ENCODE results near the gene MMD2. TPM values are rescaled to one million over a fixed set of nuclear protein-coding genes. Genes with fewer than 3 reads are reported as not detected.

Gene MMD2
- total RNA-seq, 1 experiment from 2014 or later, result not detected

DNA sequence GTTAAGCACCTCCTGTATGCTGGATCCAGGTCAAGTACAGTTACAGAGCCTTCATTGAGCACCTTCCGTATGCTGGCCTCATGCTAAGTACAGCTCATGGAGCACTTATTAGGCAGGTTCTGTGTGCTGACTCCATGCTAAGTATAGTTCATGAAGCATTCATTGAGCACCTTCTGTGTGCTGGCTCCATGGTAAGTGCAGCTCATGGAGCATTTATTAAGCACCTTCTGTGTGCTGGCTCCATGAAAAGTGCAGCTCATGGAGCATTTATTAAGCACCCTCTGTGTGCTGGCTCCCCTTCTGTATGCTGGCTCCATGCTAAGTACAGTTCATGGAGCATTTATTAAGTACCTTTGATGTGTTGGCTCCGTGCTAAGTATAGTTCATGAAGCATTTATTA lies 30.5 kb downstream of the MMD2 start:
- intact Hi-C loops (cut with micrococcal nuclease), result no loop called here
- H3K27me3 ChIP-seq (ENCODE audit: low read length), result no peaks in the 10 kb centered on the region
- CTCF ChIA-PET, result no interaction called here

DNA sequence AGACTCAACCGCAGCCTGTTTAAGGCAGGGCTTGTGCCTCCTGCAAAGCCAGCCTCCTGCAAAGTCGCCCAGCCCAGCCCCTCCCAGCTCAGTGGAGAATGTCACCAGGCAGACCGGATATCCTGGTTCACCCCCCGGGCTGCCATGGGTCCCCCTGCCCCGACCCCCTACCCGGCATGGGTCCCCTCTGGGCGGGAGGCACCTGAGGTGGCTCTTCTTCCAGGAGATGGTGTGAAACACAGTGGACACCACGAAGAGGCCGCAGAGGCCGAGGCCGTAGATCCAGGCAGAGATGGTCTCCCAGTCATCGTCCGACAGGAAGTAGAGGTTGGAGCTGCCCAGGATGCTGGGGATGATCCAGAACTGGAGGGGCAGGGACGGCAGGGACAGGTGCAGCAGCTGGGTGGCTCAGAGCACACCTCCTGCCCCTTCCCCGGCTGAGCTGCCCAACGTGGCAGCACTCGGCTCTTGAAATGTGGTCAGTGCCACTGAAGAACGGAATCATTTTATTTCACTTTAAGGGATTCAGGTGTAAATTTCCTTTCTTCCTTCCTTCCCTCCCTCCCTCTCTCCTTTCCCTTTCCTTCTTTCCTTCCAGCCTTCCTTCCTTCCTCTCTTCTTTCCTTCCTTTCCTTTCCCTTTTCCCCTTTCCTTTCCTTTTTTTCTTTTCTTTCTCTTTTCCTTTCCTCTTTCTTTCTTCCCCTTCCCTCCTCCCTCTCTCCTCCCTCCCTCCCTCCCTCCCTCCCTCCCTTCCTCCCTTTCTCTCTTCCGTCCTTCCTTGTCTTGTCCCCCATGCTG lies 38.8 kb downstream of the MMD2 start:
- no peak overlapping the region for H3K4me2 ChIP-seq (ENCODE audit: low read length)
- no peak overlapping the region for H3K27ac ChIP-seq (ENCODE audit: low read length)
- no peak overlapping the region for H3K4me3 ChIP-seq (ENCODE audit: low read length)
- ChIA-PET CTCF (no interaction called here), POLR2A (ENCODE audit: unreplicated experiment) (no interaction called here)
- no peaks in the 10 kb centered on the region for H4K20me1 ChIP-seq (ENCODE audit: low read length)
- no peaks in the 10 kb centered on the region for H3K9me3 ChIP-seq (ENCODE audit: low read length)
- ATAC-seq, result no peak
- intact Hi-C loops (cut with micrococcal nuclease), result no loop called here
- no peaks in the 10 kb centered on the region for H3K79me2 ChIP-seq (ENCODE audit: low read length)
- no peaks in the 10 kb centered on the region for H3K27me3 ChIP-seq (ENCODE audit: low read length)
- no peaks in the 10 kb centered on the region for H3K4me1 ChIP-seq (ENCODE audit: insufficient read depth, low read length)
- no peak for DNase-seq
- no peaks in the 10 kb centered on the region for H3K9me2 ChIP-seq (replicated peaks; ENCODE audit: low read length)
- no peak overlapping the region for H3K9ac ChIP-seq (ENCODE audit: low read length)
- H3K36me3 ChIP-seq (ENCODE audit: low read depth, low read length), result no peaks in the 10 kb centered on the region
- no peak overlapping the region for H2AFZ ChIP-seq (ENCODE audit: low read length)
- BruUV-seq (replicated peaks), result no TSS peak
- no peaks in the 10 kb centered on the region for H3F3A ChIP-seq (ENCODE audit: low read length, unreplicated experiment)
- TF ChIP-seq, protein P1, sequence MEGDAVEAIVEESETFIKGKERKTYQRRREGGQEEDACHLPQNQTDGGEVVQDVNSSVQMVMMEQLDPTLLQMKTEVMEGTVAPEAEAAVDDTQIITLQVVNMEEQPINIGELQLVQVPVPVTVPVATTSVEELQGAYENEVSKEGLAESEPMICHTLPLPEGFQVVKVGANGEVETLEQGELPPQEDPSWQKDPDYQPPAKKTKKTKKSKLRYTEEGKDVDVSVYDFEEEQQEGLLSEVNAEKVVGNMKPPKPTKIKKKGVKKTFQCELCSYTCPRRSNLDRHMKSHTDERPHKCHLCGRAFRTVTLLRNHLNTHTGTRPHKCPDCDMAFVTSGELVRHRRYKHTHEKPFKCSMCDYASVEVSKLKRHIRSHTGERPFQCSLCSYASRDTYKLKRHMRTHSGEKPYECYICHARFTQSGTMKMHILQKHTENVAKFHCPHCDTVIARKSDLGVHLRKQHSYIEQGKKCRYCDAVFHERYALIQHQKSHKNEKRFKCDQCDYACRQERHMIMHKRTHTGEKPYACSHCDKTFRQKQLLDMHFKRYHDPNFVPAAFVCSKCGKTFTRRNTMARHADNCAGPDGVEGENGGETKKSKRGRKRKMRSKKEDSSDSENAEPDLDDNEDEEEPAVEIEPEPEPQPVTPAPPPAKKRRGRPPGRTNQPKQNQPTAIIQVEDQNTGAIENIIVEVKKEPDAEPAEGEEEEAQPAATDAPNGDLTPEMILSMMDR (conservative IDR thresholded peaks at IDR 0.05; ENCODE audit: low read depth, low read length), result no peak
- TF ChIP-seq EZH2 (IDR thresholded peaks at IDR 0.05; ENCODE audit: low read length, unreplicated experiment), result no peak
- no peak for TF ChIP-seq EZH2phosphoT487 (IDR thresholded peaks at IDR 0.05; ENCODE audit: borderline replicate concordance, low read length)

More for the DNA sequence above, 30.5 kb downstream of the MMD2 start:
- Histone ChIP-seq H3K4me1 (ENCODE audit: insufficient read depth, low read length) (no peaks in the 10 kb centered on the region), H3K9me2 (replicated peaks; ENCODE audit: low read length) (no peaks in the 10 kb centered on the region), H3K9me3 (ENCODE audit: low read length) (no peaks in the 10 kb centered on the region), H2AFZ (ENCODE audit: low read length) (no peak overlapping the region), H3F3A (ENCODE audit: low read length, unreplicated experiment) (no peaks in the 10 kb centered on the region), H3K9ac (ENCODE audit: low read length) (no peak overlapping the region), H3K4me2 (ENCODE audit: low read length) (no peak overlapping the region), H3K4me3 (ENCODE audit: low read length) (no peak overlapping the region), H3K36me3 (ENCODE audit: low read depth, low read length) (no peaks in the 10 kb centered on the region), H4K20me1 (ENCODE audit: low read length) (no peaks in the 10 kb centered on the region), H3K27ac (ENCODE audit: low read length) (no peak overlapping the region), H3K79me2 (ENCODE audit: low read length) (no peaks in the 10 kb centered on the region)
- no peak for ATAC-seq
- no peak for DNase-seq
- no TSS peak for BruUV-seq (replicated peaks)
- POLR2A ChIA-PET (ENCODE audit: unreplicated experiment), result no interaction called here
- TF ChIP-seq EZH2phosphoT487 (IDR thresholded peaks at IDR 0.05; ENCODE audit: borderline replicate concordance, low read length), result no peak
- TF ChIP-seq, protein P1 (conservative IDR thresholded peaks at IDR 0.05; ENCODE audit: low read depth, low read length), result no peak
- TF ChIP-seq EZH2 (IDR thresholded peaks at IDR 0.05; ENCODE audit: low read length, unreplicated experiment), result no peak

DNA sequence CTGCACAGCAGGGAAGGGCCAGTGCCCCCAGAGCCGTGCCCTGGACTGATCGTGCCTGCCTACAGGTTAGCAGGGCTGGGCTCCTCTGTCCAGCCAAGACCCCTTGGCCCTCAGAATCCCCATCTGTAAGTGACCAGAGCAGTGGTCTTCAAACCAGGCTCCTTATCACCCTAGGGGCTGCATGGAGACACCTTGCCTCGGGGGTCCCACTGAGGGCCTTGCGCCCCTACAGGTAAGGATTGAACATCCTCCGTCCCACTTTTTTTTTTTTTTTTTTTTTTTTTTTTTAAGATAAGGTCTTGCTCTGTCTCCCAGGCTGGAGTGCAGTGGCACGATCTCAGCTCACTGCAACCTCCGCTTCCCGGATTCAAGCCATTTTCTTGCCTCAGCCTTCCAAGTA lies 42.9 kb downstream of the MMD2 start:
- H3K9ac ChIP-seq (ENCODE audit: low read length), result no peak overlapping the region
- ChIA-PET POLR2A (ENCODE audit: unreplicated experiment) (no interaction called here), CTCF (no interaction called here)
- H3K9me3 ChIP-seq (ENCODE audit: low read length), result no peaks in the 10 kb centered on the region
- no peak overlapping the region for H3K27ac ChIP-seq (ENCODE audit: low read length)
- no peaks in the 10 kb centered on the region for H3K4me1 ChIP-seq (ENCODE audit: insufficient read depth, low read length)
- BruUV-seq (replicated peaks), result no TSS peak
- no peaks in the 10 kb centered on the region for H3K9me2 ChIP-seq (replicated peaks; ENCODE audit: low read length)
- intact Hi-C loops (cut with micrococcal nuclease), result no loop called here
- H2AFZ ChIP-seq (ENCODE audit: low read length), result no peak overlapping the region
- TF ChIP-seq, protein P1 (conservative IDR thresholded peaks at IDR 0.05; ENCODE audit: low read depth, low read length), result no peak
- no peak for TF ChIP-seq EZH2phosphoT487 (IDR thresholded peaks at IDR 0.05; ENCODE audit: borderline replicate concordance, low read length)
- no peaks in the 10 kb centered on the region for H3K27me3 ChIP-seq (ENCODE audit: low read length)
- DNase-seq (no peak), ATAC-seq (no peak)
- no peaks in the 10 kb centered on the region for H3K79me2 ChIP-seq (ENCODE audit: low read length)
- no peaks in the 10 kb centered on the region for H4K20me1 ChIP-seq (ENCODE audit: low read length)
- no peaks in the 10 kb centered on the region for H3F3A ChIP-seq (ENCODE audit: low read length, unreplicated experiment)
- H3K4me3 ChIP-seq (ENCODE audit: low read length), result no peak overlapping the region
- no peak overlapping the region for H3K4me2 ChIP-seq (ENCODE audit: low read length)
- no peaks in the 10 kb centered on the region for H3K36me3 ChIP-seq (ENCODE audit: low read depth, low read length)
